Choroid plexus epithelial cell (primary cell): ENCODE results near the gene BIRC5.

Experiments used
- DNase-seq: peaks from one replicate; pipeline ENCODE4 v3.0.0-alpha.2; 2010; ENCODE audit warnings: low read depth
- H3K4me3 ChIP-seq: 2 replicates; pipeline ENCODE4 v1.5.1; 2011; ENCODE audit warnings: low read depth, mild to moderate bottlenecking, control low read depth, low read length, moderate library complexity
- CTCF ChIP-seq: conservative IDR thresholded peaks from 2 replicates; pipeline ENCODE4 v1.5.1; 2011; ENCODE audit warnings: low read depth, mild to moderate bottlenecking, control low read depth, inconsistent platforms, low read length, moderate library complexity

Gene BIRC5

DNA sequence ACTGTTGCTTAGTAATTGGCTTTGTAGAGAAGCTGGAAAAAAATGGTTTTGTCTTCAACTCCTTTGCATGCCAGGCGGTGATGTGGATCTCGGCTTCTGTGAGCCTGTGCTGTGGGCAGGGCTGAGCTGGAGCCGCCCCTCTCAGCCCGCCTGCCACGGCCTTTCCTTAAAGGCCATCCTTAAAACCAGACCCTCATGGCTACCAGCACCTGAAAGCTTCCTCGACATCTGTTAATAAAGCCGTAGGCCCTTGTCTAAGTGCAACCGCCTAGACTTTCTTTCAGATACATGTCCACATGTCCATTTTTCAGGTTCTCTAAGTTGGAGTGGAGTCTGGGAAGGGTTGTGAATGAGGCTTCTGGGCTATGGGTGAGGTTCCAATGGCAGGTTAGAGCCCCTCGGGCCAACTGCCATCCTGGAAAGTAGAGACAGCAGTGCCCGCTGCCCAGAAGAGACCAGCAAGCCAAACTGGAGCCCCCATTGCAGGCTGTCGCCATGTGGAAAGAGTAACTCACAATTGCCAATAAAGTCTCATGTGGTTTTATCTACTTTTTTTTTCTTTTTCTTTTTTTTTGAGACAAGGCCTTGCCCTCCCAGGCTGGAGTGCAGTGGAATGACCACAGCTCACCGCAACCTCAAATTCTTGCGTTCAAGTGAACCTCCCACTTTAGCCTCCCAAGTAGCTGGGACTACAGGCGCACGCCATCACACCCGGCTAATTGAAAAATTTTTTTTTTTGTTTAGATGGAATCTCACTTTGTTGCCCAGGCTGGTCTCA is 11.2 kb downstream of the BIRC5 start:
- no peak for TF ChIP-seq CTCF
- H3K4me3 ChIP-seq: no peak overlapping the region
- no peak for DNase-seq

DNA sequence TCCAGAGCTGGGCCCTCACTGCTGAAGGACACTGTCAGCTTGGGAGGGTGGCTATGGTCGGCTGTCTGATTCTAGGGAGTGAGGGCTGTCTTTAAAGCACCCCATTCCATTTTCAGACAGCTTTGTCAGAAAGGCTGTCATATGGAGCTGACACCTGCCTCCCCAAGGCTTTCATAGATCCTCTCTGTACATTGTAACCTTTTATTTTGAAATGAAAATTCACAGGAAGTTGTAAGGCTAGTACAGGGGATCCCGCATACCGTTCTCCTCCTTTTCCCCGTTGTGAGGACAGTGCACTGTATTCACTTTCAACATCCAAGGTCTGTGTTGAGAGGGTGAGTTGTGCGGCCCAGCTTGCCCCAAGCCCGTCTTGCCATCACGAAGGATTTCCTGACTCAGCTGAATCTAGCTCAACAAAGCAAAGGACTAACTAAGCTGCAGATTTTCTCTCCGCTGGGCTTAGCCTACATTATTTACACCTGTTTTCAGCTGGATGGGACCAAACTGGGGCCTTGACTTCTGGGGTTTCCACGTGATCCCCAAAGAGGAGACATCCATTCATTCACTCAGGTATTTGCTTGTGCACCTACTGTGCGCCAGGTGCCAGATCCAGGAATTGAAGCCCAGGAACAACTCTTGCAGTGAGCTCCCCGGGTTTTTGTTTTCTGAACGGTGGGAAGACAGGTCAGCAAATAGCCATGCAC is 12.2 kb downstream of the BIRC5 start:
- H3K4me3 ChIP-seq: no peak overlapping the region

DNA sequence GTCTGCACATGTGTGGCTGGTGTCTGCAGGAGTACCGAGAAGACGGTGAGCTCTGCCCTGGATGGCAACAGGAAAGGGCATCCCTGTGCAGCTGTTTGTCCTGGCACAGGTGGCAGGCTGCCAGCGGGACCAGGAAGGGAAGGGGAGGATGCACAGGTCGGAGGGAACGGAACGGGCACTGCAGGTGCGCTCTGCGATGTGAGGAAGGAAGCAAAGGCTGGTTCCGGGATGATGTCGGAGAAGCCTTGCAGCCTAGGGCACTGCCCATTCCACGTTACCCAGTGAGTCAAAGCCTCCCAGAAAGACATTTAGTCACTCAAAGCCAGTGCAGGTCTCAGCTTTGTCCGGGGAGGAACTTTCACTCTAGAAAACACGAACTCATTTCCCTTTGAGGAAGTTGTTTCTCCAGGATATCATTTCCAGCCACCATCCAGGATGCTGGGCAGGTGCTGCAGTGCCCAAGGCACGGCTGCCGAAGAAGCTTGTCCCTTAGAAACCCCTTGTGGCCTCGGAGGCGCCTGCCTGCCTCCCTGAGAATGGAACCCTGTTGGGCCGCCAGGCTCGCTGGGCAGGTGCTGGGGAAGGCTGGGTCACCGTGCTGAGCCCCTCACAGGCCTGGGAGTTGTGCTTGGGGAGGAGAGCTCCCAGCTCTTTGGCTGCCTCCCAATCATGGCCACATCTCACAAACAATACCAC is 12.9 kb downstream of the BIRC5 start:
- no peak for TF ChIP-seq CTCF
- no peak overlapping the region for H3K4me3 ChIP-seq
- no peak for DNase-seq

More for the DNA sequence above, 12.2 kb downstream of the BIRC5 start:
- TF ChIP-seq CTCF: no peak
- no peak for DNase-seq

GRCh38 chr17:78227455-78227916 is 13.4 kb downstream of the BIRC5 start:
- DNase-seq: no peak
- H3K4me3 ChIP-seq: no peak overlapping the region
- no peak for TF ChIP-seq CTCF

- TF ChIP-seq CTCF: no peak
- no peak overlapping the region for H3K4me3 ChIP-seq
- no peak for DNase-seq
These were observed 14.1 kb downstream of the BIRC5 start for GRCh38 chr17:78228176-78228575.

DNA sequence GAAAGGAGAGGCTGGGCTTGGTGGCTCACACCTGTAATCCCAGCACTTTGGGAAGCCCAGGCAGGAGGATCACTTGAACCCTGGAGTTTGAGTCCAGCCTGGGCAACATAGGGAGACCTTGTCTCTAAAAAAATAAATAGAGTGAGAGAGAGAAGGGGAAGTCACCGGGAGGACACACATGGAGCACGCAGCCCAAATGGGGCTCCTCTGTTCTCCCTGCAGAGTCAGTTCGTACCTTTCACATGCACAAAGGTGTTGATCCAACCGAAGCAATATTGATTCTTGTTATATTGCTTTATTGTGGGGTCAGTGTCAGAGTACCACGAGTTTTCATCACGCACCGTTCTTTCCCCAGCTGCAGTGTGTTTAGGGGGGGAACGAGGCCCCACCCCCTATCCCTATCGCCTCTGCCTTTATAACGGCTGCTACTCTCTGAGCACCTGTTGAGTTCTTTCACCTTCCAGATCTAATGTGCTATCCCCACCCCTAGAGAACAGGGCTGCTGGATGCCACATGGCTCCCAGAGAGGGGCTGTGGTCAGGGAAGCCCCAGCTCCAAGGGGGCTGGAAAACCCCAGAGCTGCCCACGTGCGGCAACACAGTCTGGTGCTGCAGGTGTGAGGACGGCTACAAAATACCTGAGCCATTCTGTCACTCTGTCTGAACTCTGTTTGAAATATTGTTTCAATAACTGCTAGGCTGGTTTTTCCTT is 16.4 kb downstream of the BIRC5 start:
- no peak for DNase-seq
- no peak overlapping the region for H3K4me3 ChIP-seq
- no peak for TF ChIP-seq CTCF
